OCI-LY7 (cell line): Measurements from ENCODE around the gene RPS16. TPM values are rescaled to one million over a fixed set of nuclear protein-coding genes. Genes with fewer than 3 reads are reported as not detected.

Source experiments
- BruUV-seq: library from RNA; stranded (reverse); fragments of 400-500 nt; replicated peaks from 2 replicates; lab custom pipeline; 2021; lab: Mats Ljungman, UMichigan
- CTCF ChIA-PET: fragments of 300-600 bp; sonication (Branson Sonifier 250); formaldehyde crosslinking; loops from one replicate; lab custom pipeline; 2022; ENCODE audit warnings: antibody characterized with exemption; ENCODE audit not compliant: unreplicated experiment; lab: Charles Lee
- POLR2A ChIA-PET: fragments of 300-600 bp; sonication (Branson Sonifier 250); formaldehyde crosslinking; loops from one replicate; lab custom pipeline; 2022; ENCODE audit warnings: antibody characterized with exemption; lab: Charles Lee
- DNase-seq: peaks from one replicate; pipeline ENCODE4 v3.0.0-alpha.2; 2015; ENCODE audit warnings: low spot score
- H2AFZ ChIP-seq: fragments of 200-600 bp; sonication (generic), shearing (Covaris generic); 2 replicates; pipeline ENCODE4 v1.6.1; 2014; ENCODE audit warnings: mild to moderate bottlenecking, antibody characterized with exemption, low read length, moderate library complexity
- H3K27ac ChIP-seq: fragments of 200-600 bp; sonication (generic); 2 replicates; pipeline ENCODE4 v1.5.1; 2014; ENCODE audit warnings: mixed run types, low read depth, mild to moderate bottlenecking, moderate library complexity, low read length, inconsistent platforms; ENCODE audit not compliant: poor library complexity, severe bottlenecking
- H3K36me3 ChIP-seq: fragments of 200-600 bp; sonication (generic); 2 replicates; pipeline ENCODE4 v1.6.1; 2014; ENCODE audit warnings: mild to moderate bottlenecking, antibody characterized with exemption, low read length, moderate library complexity, mixed read lengths; ENCODE audit not compliant: insufficient read depth
- H3K4me1 ChIP-seq: fragments of 200-600 bp; sonication (generic); 2 replicates; pipeline ENCODE4 v1.5.1; 2014; ENCODE audit warnings: mild to moderate bottlenecking, low read length; ENCODE audit not compliant: insufficient read depth, poor library complexity, severe bottlenecking
- H3K4me2 ChIP-seq: fragments of 200-600 bp; sonication (generic); 2 replicates; pipeline ENCODE4 v1.6.1; 2014; ENCODE audit warnings: mild to moderate bottlenecking, low read length
- H3K4me3 ChIP-seq: fragments of 200-600 bp; sonication (generic); 2 replicates; pipeline ENCODE4 v1.5.1; 2014; ENCODE audit warnings: mild to moderate bottlenecking, low read depth, low read length; ENCODE audit not compliant: poor library complexity, severe bottlenecking
- H3K79me2 ChIP-seq: fragments of 200-600 bp; sonication (generic); 2 replicates; pipeline ENCODE4 v1.6.1; 2016; ENCODE audit warnings: low read depth, mild to moderate bottlenecking, low read length, moderate library complexity, mixed read lengths; ENCODE audit not compliant: insufficient read depth
- H3K9me2 ChIP-seq: fragments of 200-600 bp; sonication (generic); 2 replicates; pipeline ENCODE4 v1.6.1; 2016; ENCODE audit warnings: mild to moderate bottlenecking, low read length, mixed read lengths; ENCODE audit not compliant: insufficient read depth
- H3K9me3 ChIP-seq: fragments of 200-600 bp; sonication (generic); 2 replicates; pipeline ENCODE4 v1.6.1; 2014; ENCODE audit warnings: mild to moderate bottlenecking, mixed run types, low read length, mixed read lengths
- H4K20me1 ChIP-seq: fragments of 200-600 bp; sonication (generic); 2 replicates; pipeline ENCODE4 v1.6.1; 2014; ENCODE audit warnings: mild to moderate bottlenecking, antibody characterized with exemption, low read length, moderate library complexity, mixed read lengths; ENCODE audit not compliant: insufficient read depth
- CTCF ChIP-seq: fragments of 200-600 bp; sonication (generic); conservative IDR thresholded peaks from 2 replicates; pipeline ENCODE4 v1.5.1; 2014; ENCODE audit warnings: mild to moderate bottlenecking, antibody characterized with exemption, low read length, moderate library complexity, mixed read lengths
- EZH2phosphoT487 ChIP-seq: fragments of 200-600 bp; sonication (generic); IDR thresholded peaks from 2 replicates; pipeline ENCODE4 v1.6.1; 2018; ENCODE audit warnings: low read depth, borderline replicate concordance, mild to moderate bottlenecking, mixed run types, antibody characterized with exemption, low read length, moderate library complexity, mixed read lengths
- intact Hi-C: fragments of 100-400 bp; cut with micrococcal nuclease; formaldehyde crosslinking; loops from one replicate; pipeline ENCODE4 v1.10.0; 2022; ENCODE audit not compliant: unreplicated experiment
- total RNA-seq, 2 experiments: library from RNA; depleted of rRNA in 1 of 2; stranded (reverse); fragments of >200 nt in 1 of 2; shearing (Covaris generic) in 1 of 2; gene quantifications; 2 replicates each; pipeline ENCODE4 v1.2.3, GENCODE V29; 2014 to 2022

Gene RPS16
- total RNA-seq, 2 experiments from 2014 or later = 634 to 3,661 TPM

- Histone ChIP-seq H3K27ac (no peak overlapping the region), H3K36me3 (peaks cover 43% of the 10 kb centered on the region), H3K4me3 (no peak overlapping the region), H3K79me2 (no peaks in the 10 kb centered on the region), H3K9me3 (no peaks in the 10 kb centered on the region), H2AFZ (no peak overlapping the region), H4K20me1 (no peaks in the 10 kb centered on the region; the same call in 1 of the 2 replicates), H3K4me2 (no peak overlapping the region), H3K4me1 (no peaks in the 10 kb centered on the region), H3K9me2 (no peaks in the 10 kb centered on the region)
- POLR2A ChIA-PET = no interaction called here
- CTCF ChIA-PET = no interaction called here
- intact Hi-C loops = no loop called here
- no peak for DNase-seq
- no TSS peak for BruUV-seq
- TF ChIP-seq EZH2phosphoT487 (no peak), CTCF (no peak)
Measured at GRCh38 chr19:39425744-39426143, 10.0 kb downstream of the RPS16 start.

- no peak for DNase-seq
- Histone ChIP-seq H3K36me3 (peaks cover 39% of the 10 kb centered on the region), H3K9me2 (no peaks in the 10 kb centered on the region), H4K20me1 (no peaks in the 10 kb centered on the region; the same call in 1 of the 2 replicates), H3K4me2 (no peak overlapping the region), H3K4me1 (no peaks in the 10 kb centered on the region), H3K79me2 (no peaks in the 10 kb centered on the region), H3K27ac (no peak overlapping the region), H3K4me3 (no peak overlapping the region), H3K9me3 (no peaks in the 10 kb centered on the region), H2AFZ (no peak overlapping the region)
- POLR2A ChIA-PET = no interaction called here
- TF ChIP-seq EZH2phosphoT487 (no peak), CTCF (no peak)
- no TSS peak for BruUV-seq
- CTCF ChIA-PET = no interaction called here
- intact Hi-C loops = no loop called here
Measured at GRCh38 chr19:39424934-39425333, 10.8 kb downstream of the RPS16 start.

GRCh38 chr19:39423258-39424086 is 12.3 kb downstream of the RPS16 start:
- Histone ChIP-seq H3K9me2 (no peaks in the 10 kb centered on the region), H3K4me2 (no peak overlapping the region), H3K9me3 (no peaks in the 10 kb centered on the region), H3K27ac (no peak overlapping the region), H3K36me3 (peaks cover 47% of the 10 kb centered on the region), H3K79me2 (no peaks in the 10 kb centered on the region), H3K4me1 (no peaks in the 10 kb centered on the region), H3K4me3 (no peak overlapping the region), H2AFZ (no peak overlapping the region), H4K20me1 (no peaks in the 10 kb centered on the region; the same call in 1 of the 2 replicates)
- DNase-seq = no peak
- TF ChIP-seq CTCF (no peak), EZH2phosphoT487 (no peak)
- BruUV-seq = no TSS peak
- intact Hi-C loops = no loop called here
- ChIA-PET POLR2A (no interaction called here), CTCF (no interaction called here)
